Measurements from ENCODE around the gene BRPF1. TPM values are rescaled to one million over a fixed set of nuclear protein-coding genes. Genes with fewer than 3 reads are reported as not detected.

The BRPF1 gene
- total RNA-seq, 2 experiments from 2014 or later: 31.5 to 31.9 TPM

DNA sequence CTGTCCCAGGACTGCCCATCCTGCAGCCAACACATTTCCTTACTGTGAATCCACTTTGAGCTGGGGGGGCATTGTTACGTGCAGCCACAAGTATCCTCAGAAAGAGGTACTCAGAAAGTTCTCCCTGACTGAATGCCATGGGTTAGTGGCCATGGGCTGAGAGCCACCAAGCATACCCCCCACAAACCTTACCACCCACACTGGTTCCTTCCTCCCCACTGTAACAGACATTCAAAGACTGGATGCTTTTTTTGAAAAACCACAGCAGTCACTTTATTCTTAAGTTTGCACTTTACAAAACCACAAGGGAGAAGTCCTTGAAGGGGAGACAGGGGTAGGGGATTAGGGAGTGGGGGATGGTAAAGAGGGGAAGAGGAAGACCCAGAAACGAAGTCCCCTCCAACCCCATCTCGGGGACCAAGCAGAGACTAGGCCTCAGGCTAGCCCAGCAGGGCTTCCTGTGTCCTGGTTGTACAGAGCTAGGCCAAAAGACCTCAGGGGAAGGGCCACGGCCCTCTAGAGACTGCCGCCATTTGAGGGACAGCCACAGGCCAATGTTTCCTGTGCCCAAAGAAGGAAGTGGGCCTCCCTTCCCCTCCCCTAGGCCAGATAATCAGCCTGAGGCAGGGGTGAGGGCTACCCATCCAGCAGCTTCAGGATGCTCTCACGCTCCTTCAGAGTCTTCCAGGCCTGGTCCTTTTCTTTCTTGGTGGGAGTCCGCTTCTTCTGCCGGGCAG, 48.4 kb downstream of the BRPF1 start:
- Histone ChIP-seq H3K79me2 (ENCODE audit: insufficient read depth, low read depth, low read length) (no peaks in the 10 kb centered on the region), H2AFZ (ENCODE audit: low read length) (peak overlapping the region; percentile 33), H3K27ac (ENCODE audit: low read depth, low read length, poor library complexity, severe bottlenecking) (peak overlapping the region; percentile 84), H3K9me2 (ENCODE audit: insufficient read depth, low read length) (no peaks in the 10 kb centered on the region), H3K4me3 (ENCODE audit: low read depth, low read length, poor library complexity, severe bottlenecking) (peak overlapping the region; percentile 33), H3K9me3 (ENCODE audit: low read length) (no peaks in the 10 kb centered on the region), H3K4me2 (ENCODE audit: low read length) (peak overlapping the region; percentile 57), H4K20me1 (ENCODE audit: insufficient read depth, low read length) (no peaks in the 10 kb centered on the region), H3K4me1 (ENCODE audit: insufficient read depth, low read length, poor library complexity, severe bottlenecking) (peaks cover 52% of the 10 kb centered on the region), H3K36me3 (ENCODE audit: insufficient read depth, low read length) (peaks cover 35% of the 10 kb centered on the region)
- ChIA-PET POLR2A (interaction anchor here (0.6 to 2.0 kb wide), 5 partner anchors 10 to 210 kb away, joined by 3 to 10 read pairs (median 7); partner anchors contain the start of genes ARPC4 and TADA3), CTCF (ENCODE audit: unreplicated experiment) (interaction anchor here (1.6 kb wide), 1 partner anchor 10 kb away, joined by 5 read pairs; no protein-coding TSS in a partner anchor)
- no peak for TF ChIP-seq EZH2phosphoT487 (IDR thresholded peaks at IDR 0.05; ENCODE audit: borderline replicate concordance, low read depth, low read length)
- TF ChIP-seq, protein P1, sequence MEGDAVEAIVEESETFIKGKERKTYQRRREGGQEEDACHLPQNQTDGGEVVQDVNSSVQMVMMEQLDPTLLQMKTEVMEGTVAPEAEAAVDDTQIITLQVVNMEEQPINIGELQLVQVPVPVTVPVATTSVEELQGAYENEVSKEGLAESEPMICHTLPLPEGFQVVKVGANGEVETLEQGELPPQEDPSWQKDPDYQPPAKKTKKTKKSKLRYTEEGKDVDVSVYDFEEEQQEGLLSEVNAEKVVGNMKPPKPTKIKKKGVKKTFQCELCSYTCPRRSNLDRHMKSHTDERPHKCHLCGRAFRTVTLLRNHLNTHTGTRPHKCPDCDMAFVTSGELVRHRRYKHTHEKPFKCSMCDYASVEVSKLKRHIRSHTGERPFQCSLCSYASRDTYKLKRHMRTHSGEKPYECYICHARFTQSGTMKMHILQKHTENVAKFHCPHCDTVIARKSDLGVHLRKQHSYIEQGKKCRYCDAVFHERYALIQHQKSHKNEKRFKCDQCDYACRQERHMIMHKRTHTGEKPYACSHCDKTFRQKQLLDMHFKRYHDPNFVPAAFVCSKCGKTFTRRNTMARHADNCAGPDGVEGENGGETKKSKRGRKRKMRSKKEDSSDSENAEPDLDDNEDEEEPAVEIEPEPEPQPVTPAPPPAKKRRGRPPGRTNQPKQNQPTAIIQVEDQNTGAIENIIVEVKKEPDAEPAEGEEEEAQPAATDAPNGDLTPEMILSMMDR (conservative IDR thresholded peaks at IDR 0.05; ENCODE audit: low read length): no peak
- intact Hi-C loops (cut with micrococcal nuclease; ENCODE audit: unreplicated experiment): loop anchor here (1.0 kb wide), 1 partner anchor 28 kb away; no protein-coding TSS in a partner anchor
- TSS peak; percentile 75 for BruUV-seq (replicated peaks)
- DNase-seq (ENCODE audit: low spot score): peak; percentile 81

DNA sequence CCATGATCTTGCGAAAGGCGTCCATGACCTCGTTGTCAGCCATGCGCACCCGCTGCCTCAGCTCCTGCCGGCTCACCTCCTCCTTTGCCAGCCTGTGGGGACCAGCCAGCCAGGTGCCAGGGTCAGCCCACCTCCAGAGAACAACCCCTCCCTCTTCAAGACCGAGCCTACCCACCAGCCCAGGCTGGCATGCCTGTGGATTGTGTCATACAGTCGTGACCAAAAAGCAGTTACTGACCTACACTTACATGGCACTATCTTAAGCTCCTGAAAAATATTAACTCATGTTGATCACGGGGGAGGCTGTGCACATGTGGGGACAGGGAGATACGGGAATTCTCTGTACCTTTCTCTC, 48.9 kb downstream of the BRPF1 start:
- Histone ChIP-seq H3K9me3 (ENCODE audit: low read length) (no peaks in the 10 kb centered on the region), H3K9me2 (ENCODE audit: insufficient read depth, low read length) (no peaks in the 10 kb centered on the region), H3K79me2 (ENCODE audit: insufficient read depth, low read depth, low read length) (no peaks in the 10 kb centered on the region), H3K36me3 (ENCODE audit: insufficient read depth, low read length) (peaks cover 40% of the 10 kb centered on the region), H2AFZ (ENCODE audit: low read length) (peak overlapping the region; percentile 33), H3K4me2 (ENCODE audit: low read length) (peak overlapping the region; percentile 57), H3K27ac (ENCODE audit: low read depth, low read length, poor library complexity, severe bottlenecking) (peak overlapping the region; percentile 84), H3K4me1 (ENCODE audit: insufficient read depth, low read length, poor library complexity, severe bottlenecking) (peaks cover 52% of the 10 kb centered on the region), H3K4me3 (ENCODE audit: low read depth, low read length, poor library complexity, severe bottlenecking) (peak overlapping the region; percentile 33), H4K20me1 (ENCODE audit: insufficient read depth, low read length) (no peaks in the 10 kb centered on the region)
- POLR2A ChIA-PET: interaction anchor here (1.0 to 2.1 kb wide), 6 partner anchors 9 to 16 kb away, joined by 3 to 10 read pairs (median 7); partner anchors contain the start of genes ARPC4 and TADA3
- intact Hi-C loops (cut with micrococcal nuclease; ENCODE audit: unreplicated experiment): loop anchor here (1.0 kb wide), 1 partner anchor 28 kb away; no protein-coding TSS in a partner anchor
- CTCF ChIA-PET (ENCODE audit: unreplicated experiment): interaction anchor here (1.6 kb wide), 1 partner anchor 10 kb away, joined by 5 read pairs; no protein-coding TSS in a partner anchor
- no TSS peak for BruUV-seq (replicated peaks)
- DNase-seq (ENCODE audit: low spot score): no peak
- TF ChIP-seq, protein P1 (conservative IDR thresholded peaks at IDR 0.05; ENCODE audit: low read length): no peak
- no peak for TF ChIP-seq EZH2phosphoT487 (IDR thresholded peaks at IDR 0.05; ENCODE audit: borderline replicate concordance, low read depth, low read length)
